K562 (cell line): ENCODE measurements around the gene SPINK4. TPM values are rescaled to one million over a fixed set of nuclear protein-coding genes. Genes with fewer than 3 reads are reported as not detected.

Experiments
- ATAC-seq: fragments of 200-7000 bp; cut with Tn5 transposase; 3 replicates; pipeline ENCODE4 v1.9.1; 2020; ENCODE audit warnings: moderate library complexity
- BruUV-seq: library from RNA; stranded (reverse); fragments of 400-500 nt; replicated peaks from 2 replicates; lab custom pipeline; 2021; lab: Mats Ljungman, UMichigan
- CTCF ChIA-PET: fragments of 300-600 bp; formaldehyde crosslinking; extraction: SDS; loops from one replicate; lab custom pipeline; 2021; ENCODE audit warnings: low intra/inter-chr PET ratio; lab: Yijun Ruan, JAX
- POLR2A ChIA-PET: fragments of 300-600, 350-650 bp; sonication (Branson Sonifier 250); formaldehyde crosslinking; extraction: SDS; loops from one replicate; lab custom pipeline; 2021; ENCODE audit warnings: antibody characterized with exemption, inconsistent platforms; lab: Yijun Ruan, JAX
- DNase-seq, 4 experiments: peaks; one replicate each; pipeline versions ENCODE4 v3.0.0 to v3.0.0-alpha.2; 2011 to 2018; ENCODE audit warnings: low spot score in 3 of 4, mixed read lengths in 3 of 4; ENCODE audit errors: extremely low read depth in 1 of 4
- FAIRE-seq: peaks from 2 replicates; lab custom pipeline; 2011; peaks lifted over from hg19 to GRCh38; lab: Jason Lieb, UNC
- H2AFZ ChIP-seq: 2 replicates; pipeline ENCODE4 v1.6.0; 2011; ENCODE audit warnings: low read depth, low read length, control low read depth, inconsistent platforms
- H3K27ac ChIP-seq: fragments of 200-600 bp; 3 replicates; pipeline ENCODE4 v1.8.0; 2011; ENCODE audit warnings: low read depth, mild to moderate bottlenecking, control low read depth, inconsistent platforms, low read length, moderate library complexity, mixed read lengths; ENCODE audit errors: extremely low read depth
- H3K27me3 ChIP-seq, 2 experiments: fragments of 300-600 bp in 1 of 2; 2 replicates in 1 of 2; 3 replicates in 1 of 2; pipeline versions ENCODE4 v1.6.0 to v1.8.0; 2011; ENCODE audit warnings: inconsistent platforms in 2 of 2, low read length in 2 of 2, mild to moderate bottlenecking in 1 of 2, mixed read lengths in 1 of 2, moderate library complexity in 1 of 2; ENCODE audit not compliant: control insufficient read depth in 2 of 2, insufficient read depth in 2 of 2
- H3K36me3 ChIP-seq: fragments of 300-600 bp; 3 replicates; pipeline ENCODE4 v1.8.0; 2011; ENCODE audit warnings: mild to moderate bottlenecking, low read length, inconsistent platforms; ENCODE audit not compliant: control insufficient read depth, insufficient read depth
- H3K4me1 ChIP-seq, 2 experiments: fragments of 200-600 bp in 1 of 2; replicated peaks in 1 of 2; 2 replicates in 1 of 2; 3 replicates in 1 of 2; pipeline versions ENCODE4 v1.5.1 to v1.8.0; 2011; ENCODE audit warnings: inconsistent platforms in 2 of 2, low read length in 2 of 2, mild to moderate bottlenecking in 1 of 2, mixed read lengths in 1 of 2, moderate library complexity in 1 of 2; ENCODE audit not compliant: control insufficient read depth in 2 of 2, insufficient read depth in 2 of 2
- H3K4me2 ChIP-seq: 2 replicates; pipeline ENCODE4 v1.6.1; 2011; ENCODE audit warnings: low read length, control low read depth, inconsistent platforms, mixed read lengths; ENCODE audit not compliant: insufficient read depth
- H3K4me3 ChIP-seq: fragments of 200-600 bp; sonication (generic), shearing (Covaris generic); 2 replicates; pipeline ENCODE4 v1.5.1; 2016; ENCODE audit warnings: control low read depth, inconsistent platforms
- H3K79me2 ChIP-seq: fragments of 200-600 bp; 3 replicates; pipeline ENCODE4 v1.8.0; 2011; ENCODE audit warnings: low read length, inconsistent platforms; ENCODE audit not compliant: control insufficient read depth, insufficient read depth
- H3K9ac ChIP-seq, 2 experiments: 2 replicates each; pipeline versions ENCODE4 v1.6.0 to v1.6.1; 2011; ENCODE audit warnings: low read depth in 2 of 2, low read length in 2 of 2, control low read depth in 1 of 2, inconsistent platforms in 1 of 2, mild to moderate bottlenecking in 1 of 2, mixed read lengths in 1 of 2; ENCODE audit not compliant: insufficient read depth in 1 of 2
- H3K9me1 ChIP-seq: one replicate; pipeline ENCODE4 v1.6.0; 2011; ENCODE audit warnings: inconsistent platforms, mild to moderate bottlenecking, low read length, moderate library complexity; ENCODE audit not compliant: control insufficient read depth, insufficient read depth
- H3K9me3 ChIP-seq: replicated peaks from 2 replicates; pipeline ENCODE4 v1.5.1; 2011; ENCODE audit warnings: low read depth, low read length, inconsistent platforms; ENCODE audit not compliant: control insufficient read depth, insufficient read depth
- H4K20me1 ChIP-seq: replicated peaks from 2 replicates; pipeline ENCODE4 v1.6.1; 2011; ENCODE audit warnings: low read length, inconsistent platforms, mixed read lengths; ENCODE audit not compliant: control insufficient read depth, insufficient read depth
- CBX3 ChIP-seq, 2 experiments: IDR thresholded peaks; 1 replicate in 1 of 2; 2 replicates in 1 of 2; pipeline ENCODE4 v1.6.1; 2012; ENCODE audit warnings: inconsistent platforms in 2 of 2, low read length in 2 of 2, borderline replicate concordance in 1 of 2, control low read depth in 1 of 2
- DPF2 ChIP-seq: fragments of 450-650 bp; IDR thresholded peaks from 2 replicates; pipeline ENCODE4 v1.6.1; 2016
- MEIS2 ChIP-seq: fragments of 450-650 bp; IDR thresholded peaks from 2 replicates; pipeline ENCODE4 v1.6.1; 2014; ENCODE audit warnings: mild to moderate bottlenecking; ENCODE audit not compliant: partially characterized antibody
- MITF ChIP-seq: IDR thresholded peaks from 2 replicates; pipeline ENCODE4 v1.6.1; 2014; ENCODE audit warnings: antibody characterized with exemption
- NR1H2 ChIP-seq: sonication (generic); formaldehyde crosslinking; IDR thresholded peaks from 2 replicates; pipeline ENCODE4 v1.4.0; 2020; ENCODE audit warnings: mild to moderate bottlenecking, missing genetic modification reagents
- PHF8 ChIP-seq: fragments of 200-600 bp; sonication (generic); IDR thresholded peaks from 2 replicates; pipeline ENCODE4 v1.6.1; 2012; ENCODE audit warnings: mixed run types, mild to moderate bottlenecking, inconsistent platforms, low read length, moderate library complexity, borderline replicate concordance
- PKNOX1 ChIP-seq: fragments of 450-650 bp; IDR thresholded peaks from 2 replicates; pipeline ENCODE4 v1.6.1; 2016
- RBM17 ChIP-seq: fragments of 200-400 bp; formaldehyde crosslinking; IDR thresholded peaks from 2 replicates; pipeline ENCODE4 v1.6.1; 2017; ENCODE audit warnings: low read depth, mild to moderate bottlenecking, low read length, borderline replicate concordance
- RBM25 ChIP-seq: fragments of 200-400 bp; formaldehyde crosslinking; IDR thresholded peaks from 2 replicates; pipeline ENCODE4 v1.6.1; 2018; ENCODE audit warnings: low read length, low read depth, moderate library complexity; ENCODE audit not compliant: severe bottlenecking
- RCOR1 ChIP-seq, 2 experiments: IDR thresholded peaks; 2 replicates each; pipeline ENCODE4 v1.6.1; 2012; ENCODE audit warnings: low read depth in 2 of 2, low read length in 2 of 2, borderline replicate concordance in 1 of 2, improper control_type of control experiment in 1 of 2
- SIN3A ChIP-seq, 2 experiments: fragments of 150-350 bp in 1 of 2; IDR thresholded peaks; 2 replicates each; pipeline ENCODE4 v1.6.1; 2011 to 2016; ENCODE audit warnings: borderline replicate concordance in 2 of 2, low read depth in 2 of 2, low read length in 2 of 2, mild to moderate bottlenecking in 2 of 2, moderate library complexity in 2 of 2; ENCODE audit not compliant: control insufficient read depth in 1 of 2
- SMAD4 ChIP-seq: fragments of 250-450 bp; sonication (Bioruptor Pico); conservative IDR thresholded peaks from 2 replicates; pipeline ENCODE4 v1.8.0; 2021; ENCODE audit warnings: inconsistent platforms, mild to moderate bottlenecking, moderate library complexity
- SMARCA4 ChIP-seq: fragments of 450-650 bp; IDR thresholded peaks from 2 replicates; pipeline ENCODE4 v1.6.1; 2016
- YY1 ChIP-seq, 3 experiments: IDR thresholded peaks; 2 replicates each; pipeline ENCODE4 v1.6.1; 2011; ENCODE audit warnings: low read length in 2 of 3, mild to moderate bottlenecking in 2 of 3, moderate library complexity in 2 of 3, borderline replicate concordance in 1 of 3, control low read depth in 1 of 3, low read depth in 1 of 3; ENCODE audit not compliant: insufficient read depth in 3 of 3, insufficient replicate concordance in 2 of 3, control insufficient read depth in 1 of 3, insufficient read length in 1 of 3; ENCODE audit errors: extremely low read depth in 1 of 3
- WGBS: fragments of 100-300 bp; shearing (Covaris generic); methylation state at CpG from one replicate; pipeline ENCODE4 v1.1.6; 2016; ENCODE audit warnings: low coverage, mixed read lengths; ENCODE audit not compliant: insufficient coverage; ENCODE audit errors: missing lambda C conversion rate; 5-methylcytosine and 5-hydroxymethylcytosine counted together
- in situ Hi-C: fragments of 300-500 bp; cut with MboI; formaldehyde crosslinking; loops from 4 replicates; pipeline ENCODE4 v1.15.0; 2018; ENCODE audit warnings: inconsistent platforms, mixed read lengths
- intact Hi-C: fragments of 100-400 bp; cut with micrococcal nuclease; formaldehyde crosslinking; loops from 2 replicates; pipeline ENCODE4 v1.14.2; 2022
- polyA plus RNA-seq, 8 experiments: library from polyadenylated mRNA; depleted of rRNA in 4 of 8; stranded (reverse) in 5 of 8; unstranded in 3 of 8; fragments of >200 nt; fragmentation: Nextera tagmentation in 2 of 8; fragmentation: Illumina TruSeq in 1 of 8; extraction: Ambion mirVana in 2 of 8; extraction: Trizol in 1 of 8; gene quantifications; 2 replicates each; pipeline versions ENCODE4 v1.2.1 to v1.2.3, GENCODE V29; 2011 to 2014; ENCODE audit warnings: inconsistent platforms in 1 of 8, missing spikeins in 1 of 8
- total RNA-seq, 7 experiments: library from RNA; depleted of rRNA in 6 of 7; stranded (reverse); fragments of >200 nt in 6 of 7; fragmentation: Illumina TruSeq in 2 of 7; extraction: Trizol in 2 of 7; gene quantifications; 2 replicates each; pipeline versions ENCODE4 v1.2.1 to v1.2.3, GENCODE V29; 2011 to 2021; ENCODE audit warnings: low replicate concordance in 1 of 7
- TF ChIP-seq, protein P1 (sequence below), 3 experiments: IDR thresholded peaks in 2 of 3; conservative IDR thresholded peaks in 1 of 3; 2 replicates each; pipeline ENCODE4 v1.5.1; 2011 to 2012; ENCODE audit warnings: low read length in 3 of 3, mild to moderate bottlenecking in 3 of 3, control low read depth in 2 of 3, improper control_type of control experiment in 1 of 3, inconsistent platforms in 1 of 3, low read depth in 1 of 3, mixed read lengths in 1 of 3, moderate library complexity in 1 of 3; ENCODE audit not compliant: insufficient read depth in 2 of 3

Gene SPINK4
- total and polyA plus RNA-seq, 9 of the 15 experiments (the other 6 are each of a cell fraction or from before 2014, with no cell fraction given), result 0.74 to 5.5 (median 2.1) TPM; not detected in 2

GRCh38 chr9:33291031-33291397 lies 51.0 kb downstream of the SPINK4 start:
- Histone ChIP-seq H3K27me3 (no peaks in the 10 kb centered on the region), H3K27ac (peak overlapping the region; percentile 99), H2AFZ (peak overlapping the region; percentile 86; the same call in 1 of the 2 replicates), H3K9me1 (no peaks in the 10 kb centered on the region), H4K20me1 (0 out of 2 replicates have a peak, but pooled peaks cover 16% of the 10 kb centered on the region), H3K9me3 (no peaks in the 10 kb centered on the region), H3K36me3 (peaks cover 44% of the 10 kb centered on the region), H3K79me2 (peaks cover 58% of the 10 kb centered on the region), H3K4me3 (peak overlapping the region; percentile 60), H3K4me1 (peaks cover 15 to 21% of the 10 kb centered on the region in 2 experiments; a peak in 4 of 5 replicates), H3K4me2 (peak overlapping the region; percentile 91), H3K9ac (peak overlapping the region; percentile 96 to 98)
- ATAC-seq (no peak), FAIRE-seq (peak; percentile 85), DNase-seq (no peak)
- ChIA-PET POLR2A (interaction anchor here (1.0 to 1.9 kb wide), 6 partner anchors 10 to 183 kb away, joined by 3 to 10 read pairs (median 4); partner anchors contain the start of genes AQP3 and NOL6), CTCF (no interaction called here)
- intact Hi-C loops, result no loop called here
- WGBS, result 2% methylated on average over 7 of the region's 7 CpGs
- no TSS peak for BruUV-seq
- in situ Hi-C loops, result no loop called here
- TF ChIP-seq PHF8 (no peak), SIN3A (IDR thresholded peaks at IDR 0.05; ENCODE audit: borderline replicate concordance in 2 of 2, control insufficient read depth in 1 of 2, low read depth in 2 of 2, low read length in 2 of 2) (0 out of 4 replicates have a peak, but pooled peaks of 1 of the 2 experiments have one; percentile 20), RBM17 (no peak), PKNOX1 (peak; percentile 47), NR1H2 (CRISPR knock-in tag) (no peak), MITF (no peak), SMARCA4 (0 out of 2 replicates have a peak, but pooled peaks have one; percentile 40), DPF2 (peak; percentile 36; the same call in 1 of the 2 replicates), RBM25 (peak; percentile 16), RCOR1 (IDR thresholded peaks at IDR 0.05; ENCODE audit: borderline replicate concordance in 1 of 2, low read depth in 2 of 2, low read length in 2 of 2) (0 out of 4 replicates have a peak, but pooled peaks of 1 of the 2 experiments have one; percentile 50), CBX3 (IDR thresholded peaks at IDR 0.05; ENCODE audit: borderline replicate concordance in 1 of 2, low read length in 2 of 2) (0 out of 3 replicates have a peak, but pooled peaks of 1 of the 2 experiments have one; percentile 8), YY1 (IDR thresholded peaks at IDR 0.05; ENCODE audit: borderline replicate concordance in 1 of 3, control insufficient read depth in 1 of 3, extremely low read depth in 1 of 3, insufficient read depth in 3 of 3, insufficient read length in 1 of 3, insufficient replicate concordance in 2 of 3, low read depth in 1 of 3, low read length in 2 of 3) (peak in 1 of 3 experiments; percentile 61), MEIS2 (peak; percentile 58), SMAD4 (CRISPR knock-in tag) (no peak)
- TF ChIP-seq, protein P1, sequence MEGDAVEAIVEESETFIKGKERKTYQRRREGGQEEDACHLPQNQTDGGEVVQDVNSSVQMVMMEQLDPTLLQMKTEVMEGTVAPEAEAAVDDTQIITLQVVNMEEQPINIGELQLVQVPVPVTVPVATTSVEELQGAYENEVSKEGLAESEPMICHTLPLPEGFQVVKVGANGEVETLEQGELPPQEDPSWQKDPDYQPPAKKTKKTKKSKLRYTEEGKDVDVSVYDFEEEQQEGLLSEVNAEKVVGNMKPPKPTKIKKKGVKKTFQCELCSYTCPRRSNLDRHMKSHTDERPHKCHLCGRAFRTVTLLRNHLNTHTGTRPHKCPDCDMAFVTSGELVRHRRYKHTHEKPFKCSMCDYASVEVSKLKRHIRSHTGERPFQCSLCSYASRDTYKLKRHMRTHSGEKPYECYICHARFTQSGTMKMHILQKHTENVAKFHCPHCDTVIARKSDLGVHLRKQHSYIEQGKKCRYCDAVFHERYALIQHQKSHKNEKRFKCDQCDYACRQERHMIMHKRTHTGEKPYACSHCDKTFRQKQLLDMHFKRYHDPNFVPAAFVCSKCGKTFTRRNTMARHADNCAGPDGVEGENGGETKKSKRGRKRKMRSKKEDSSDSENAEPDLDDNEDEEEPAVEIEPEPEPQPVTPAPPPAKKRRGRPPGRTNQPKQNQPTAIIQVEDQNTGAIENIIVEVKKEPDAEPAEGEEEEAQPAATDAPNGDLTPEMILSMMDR (IDR thresholded peaks at IDR 0.05 in 2 of 3, conservative IDR thresholded peaks at IDR 0.05 in 1 of 3; ENCODE audit: insufficient read depth in 2 of 3, low read depth in 1 of 3, low read length in 3 of 3), result peak in 1 of 3 experiments; percentile 20; a peak in 2 of 6 replicates
